CD4-positive, alpha-beta T cell (primary cell): ENCODE data around the gene FAM174C. TPM values are rescaled to one million over a fixed set of nuclear protein-coding genes. Genes with fewer than 3 reads are reported as not detected.
A peak's percentile ranks its signal among the peaks of the same experiment; 100 is the strongest.

Experiments used
- ATAC-seq: fragments of 200-7000 bp; cut with Tn5 transposase; one replicate; pipeline ENCODE4 v1.10.0; 2022; ENCODE audit warnings: mild to moderate bottlenecking; ENCODE audit not compliant: poor library complexity
- CTCF ChIA-PET: fragments of 350-600 bp; sonication (Branson Sonifier 250); formaldehyde crosslinking; loops from one replicate; lab custom pipeline; 2021; ENCODE audit warnings: antibody characterized with exemption, inconsistent platforms; lab: Charles Lee
- POLR2A ChIA-PET: fragments of 350-600 bp; sonication (Branson Sonifier 250); formaldehyde crosslinking; loops from one replicate; lab custom pipeline; 2021; ENCODE audit warnings: antibody characterized with exemption, inconsistent platforms; lab: Charles Lee
- DNase-seq, 14 experiments: peaks; one replicate each; pipeline ENCODE4 v3.0.0-alpha.2; 2013 to 2020; ENCODE audit warnings: mixed read lengths in 2 of 14
- H3K27ac ChIP-seq, 2 donors: one replicate each; pipeline versions ENCODE4 v1.5.1 to v1.7.0; 2013; ENCODE audit warnings: low read length in 2 of 2, low read depth in 1 of 2, mild to moderate bottlenecking in 1 of 2
- H3K27me3 ChIP-seq, 2 experiments: 1 replicate in 1 of 2; 2 replicates in 1 of 2; pipeline versions ENCODE4 v1.6.1 to v1.7.0; 2013; ENCODE audit warnings: low read length in 2 of 2, control low read depth in 1 of 2, mild to moderate bottlenecking in 1 of 2, moderate library complexity in 1 of 2; ENCODE audit not compliant: insufficient read depth in 2 of 2, control insufficient read depth in 1 of 2
- H3K36me3 ChIP-seq: one replicate; pipeline ENCODE4 v1.6.1; 2013; ENCODE audit warnings: low read length, control low read depth; ENCODE audit not compliant: insufficient read depth
- H3K4me1 ChIP-seq: one replicate; pipeline ENCODE4 v1.6.1; 2013; ENCODE audit warnings: low read length, control low read depth; ENCODE audit not compliant: insufficient read depth
- H3K4me3 ChIP-seq: one replicate; pipeline ENCODE4 v1.5.1; 2013; ENCODE audit warnings: mild to moderate bottlenecking, low read length, moderate library complexity
- H3K9me3 ChIP-seq, 2 experiments: 1 replicate in 1 of 2; 2 replicates in 1 of 2; pipeline versions ENCODE4 v1.6.1 to v1.7.0; 2013; ENCODE audit warnings: low read length in 2 of 2, mild to moderate bottlenecking in 2 of 2, control low read depth in 1 of 2, moderate library complexity in 1 of 2; ENCODE audit not compliant: control insufficient read depth in 1 of 2, insufficient read depth in 1 of 2
- H3K27ac Mint-ChIP-seq: one replicate; pipeline ENCODE4 v1.8.0; 2020; ENCODE audit warnings: mixed read lengths
- H3K27me3 Mint-ChIP-seq: one replicate; pipeline ENCODE4 v1.8.0; 2021; ENCODE audit warnings: mixed read lengths
- H3K36me3 Mint-ChIP-seq: one replicate; pipeline ENCODE4 v1.8.0; 2021; ENCODE audit warnings: low read depth, mixed read lengths
- H3K4me1 Mint-ChIP-seq: one replicate; pipeline ENCODE4 v1.8.0; 2021; ENCODE audit warnings: low read depth, mixed read lengths
- H3K4me3 Mint-ChIP-seq: one replicate; pipeline ENCODE4 v1.8.0; 2020; ENCODE audit warnings: mild to moderate bottlenecking, mixed read lengths
- H3K9me3 Mint-ChIP-seq: one replicate; pipeline ENCODE4 v1.8.0; 2020; ENCODE audit warnings: mixed read lengths
- intact Hi-C, 2 experiments: fragments of 100-400 bp; cut with DNase I in 1 of 2; cut with micrococcal nuclease in 1 of 2; formaldehyde crosslinking; loops; one replicate each; pipeline versions ENCODE4 v1.15.1 to v1.9.0; 2023 to 2025; cut with DNase I, micrococcal nuclease
- total RNA-seq, 174 experiments: library from RNA in 2 of 174; stranded (reverse) in 2 of 174; gene quantifications; one replicate each; pipeline ENCODE4 v1.2.3 and lab custom pipeline; 2021 to 2026
- TF ChIP-seq, protein P1 (sequence below): fragments of 200-600 bp; IDR thresholded peaks from one replicate; pipeline ENCODE4 v1.8.0; 2022; ENCODE audit warnings: antibody characterized with exemption, mild to moderate bottlenecking

The FAM174C gene
- total RNA-seq, 2 experiments from 2014 or later: 32.0 to 38.3 TPM

DNA sequence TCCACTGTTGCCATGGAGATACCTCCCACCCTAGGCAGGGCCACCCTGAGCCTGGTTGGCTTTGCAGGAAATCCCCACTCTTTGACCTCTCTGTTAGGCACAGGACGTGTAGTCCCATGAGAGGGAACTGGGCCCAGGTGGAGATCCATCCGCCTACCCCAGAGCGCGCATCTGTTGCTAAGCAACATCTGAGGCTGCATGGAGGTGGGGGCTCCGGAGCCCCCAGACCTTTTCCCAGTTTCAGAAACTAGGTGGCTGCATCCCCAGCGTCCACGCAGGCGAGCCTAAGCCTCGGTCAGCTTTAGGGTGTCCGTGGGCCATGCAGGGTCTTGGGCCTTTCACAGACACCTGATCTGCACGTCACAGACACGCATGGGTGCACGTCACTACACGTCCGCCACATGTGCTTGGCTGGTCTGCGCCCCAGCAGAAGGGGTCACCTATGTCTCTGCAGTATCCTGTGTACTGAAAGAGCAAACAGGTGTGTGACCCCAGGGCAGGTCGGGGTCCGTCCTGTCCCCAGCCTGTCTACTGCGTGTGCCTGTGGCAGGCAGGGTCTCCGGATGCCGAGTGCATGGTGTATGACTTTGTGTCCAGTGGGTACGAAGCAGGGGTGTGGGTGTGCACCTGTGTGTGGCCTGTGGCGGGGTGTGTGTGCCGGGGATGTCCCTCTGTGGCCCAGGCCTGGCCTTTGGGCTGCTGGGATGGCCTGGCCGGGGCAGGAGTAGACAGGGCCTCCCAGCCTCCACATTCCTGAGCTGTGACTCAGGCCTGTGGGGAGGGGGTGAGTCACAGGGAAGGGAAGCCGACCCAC lies 10.3 kb upstream of the FAM174C start:
- H3K27ac Mint-ChIP-seq: peak overlapping the region; percentile 33
- H3K4me1 ChIP-seq: peaks cover 77% of the 10 kb centered on the region
- no peaks in the 10 kb centered on the region for H3K9me3 ChIP-seq
- DNase-seq (peak in 2 of 14 experiments; percentile 40 to 60), ATAC-seq (no peak)
- intact Hi-C loops: no loop called here
- H3K36me3 ChIP-seq: peaks cover 4% of the 10 kb centered on the region
- H3K4me3 Mint-ChIP-seq: peak overlapping the region; percentile 71
- ChIA-PET CTCF (interaction anchor here (0.6 to 11.0 kb wide), 2 partner anchors 21 to 53 kb away, joined by 3 to 255 read pairs; no protein-coding TSS in a partner anchor), POLR2A (interaction anchor here (2.1 to 10.3 kb wide), 4 partner anchors 10 to 21 kb away, joined by 14 to 476 read pairs (median 109); partner anchors contain the start of genes ATP5F1D and FAM174C)
- no peak overlapping the region for H3K27ac ChIP-seq
- H3K4me3 ChIP-seq: no peak overlapping the region
- H3K36me3 Mint-ChIP-seq: peaks cover 14% of the 10 kb centered on the region
- TF ChIP-seq, protein P1, sequence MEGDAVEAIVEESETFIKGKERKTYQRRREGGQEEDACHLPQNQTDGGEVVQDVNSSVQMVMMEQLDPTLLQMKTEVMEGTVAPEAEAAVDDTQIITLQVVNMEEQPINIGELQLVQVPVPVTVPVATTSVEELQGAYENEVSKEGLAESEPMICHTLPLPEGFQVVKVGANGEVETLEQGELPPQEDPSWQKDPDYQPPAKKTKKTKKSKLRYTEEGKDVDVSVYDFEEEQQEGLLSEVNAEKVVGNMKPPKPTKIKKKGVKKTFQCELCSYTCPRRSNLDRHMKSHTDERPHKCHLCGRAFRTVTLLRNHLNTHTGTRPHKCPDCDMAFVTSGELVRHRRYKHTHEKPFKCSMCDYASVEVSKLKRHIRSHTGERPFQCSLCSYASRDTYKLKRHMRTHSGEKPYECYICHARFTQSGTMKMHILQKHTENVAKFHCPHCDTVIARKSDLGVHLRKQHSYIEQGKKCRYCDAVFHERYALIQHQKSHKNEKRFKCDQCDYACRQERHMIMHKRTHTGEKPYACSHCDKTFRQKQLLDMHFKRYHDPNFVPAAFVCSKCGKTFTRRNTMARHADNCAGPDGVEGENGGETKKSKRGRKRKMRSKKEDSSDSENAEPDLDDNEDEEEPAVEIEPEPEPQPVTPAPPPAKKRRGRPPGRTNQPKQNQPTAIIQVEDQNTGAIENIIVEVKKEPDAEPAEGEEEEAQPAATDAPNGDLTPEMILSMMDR: no peak
- H3K4me1 Mint-ChIP-seq: peaks cover 45% of the 10 kb centered on the region
- H3K27me3 ChIP-seq: no peaks in the 10 kb centered on the region
- H3K9me3 Mint-ChIP-seq: no peaks in the 10 kb centered on the region
- no peaks in the 10 kb centered on the region for H3K27me3 Mint-ChIP-seq

DNA sequence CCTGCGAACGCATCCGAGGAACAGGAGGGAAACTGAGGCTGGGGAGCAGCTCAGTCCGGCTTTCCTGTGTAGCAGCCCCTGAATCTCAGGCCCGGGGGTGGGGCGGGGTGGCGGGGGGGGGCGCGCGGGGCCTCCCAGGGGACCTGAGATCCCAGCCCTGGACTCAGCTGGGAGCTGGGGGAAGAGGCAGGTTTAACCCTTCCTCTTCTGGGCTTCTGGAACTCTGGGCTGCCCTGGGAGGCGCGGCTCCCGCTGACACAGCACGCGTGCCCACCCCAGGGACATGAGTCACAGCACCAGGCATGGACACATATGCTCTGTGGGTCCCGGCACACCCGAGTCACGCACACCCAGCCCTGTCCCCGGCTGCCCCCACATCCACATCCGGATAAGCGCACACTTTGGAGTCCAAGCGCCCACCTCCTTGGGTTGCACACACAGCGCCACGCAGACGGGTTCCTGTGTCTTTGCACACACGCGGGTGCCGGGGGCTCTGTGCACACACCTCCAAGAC lies 9.7 kb upstream of the FAM174C start:
- no peaks in the 10 kb centered on the region for H3K27me3 Mint-ChIP-seq
- DNase-seq: peak in 5 of 14 experiments; percentile 35 to 83 (median 63)

More for the DNA sequence above, 9.7 kb upstream of the FAM174C start:
- no peak for ATAC-seq
- POLR2A ChIA-PET: interaction anchor here (0.6 to 10.3 kb wide), 7 partner anchors 8 to 1211 kb away, joined by 3 to 476 read pairs (median 14); partner anchors contain the start of genes ATP5F1D, FAM174C and GADD45B
- CTCF ChIA-PET: interaction anchor here (1.2 to 11.0 kb wide), 4 partner anchors 10 to 21 kb away, joined by 8 to 255 read pairs (median 10); partner anchors contain the start of gene FAM174C
- Mint-ChIP-seq H3K36me3 (peaks cover 20% of the 10 kb centered on the region), H3K4me1 (peaks cover 50% of the 10 kb centered on the region), H3K9me3 (no peaks in the 10 kb centered on the region), H3K4me3 (peak overlapping the region; percentile 77), H3K27ac (peak overlapping the region; percentile 78)
- Histone ChIP-seq H3K27ac (no peak overlapping the region), H3K4me1 (peaks cover 77% of the 10 kb centered on the region), H3K27me3 (no peaks in the 10 kb centered on the region), H3K9me3 (no peaks in the 10 kb centered on the region), H3K4me3 (peak overlapping the region; percentile 48), H3K36me3 (peaks cover 10% of the 10 kb centered on the region)
- TF ChIP-seq, protein P1: no peak
- intact Hi-C loops: loop anchor here in 1 of 2 experiments (1.0 kb wide), 1 partner anchor 21 kb away; no protein-coding TSS in a partner anchor
